Measurements from ENCODE around the gene DCUN1D2. TPM values are rescaled to one million over a fixed set of nuclear protein-coding genes. Genes with fewer than 3 reads are reported as not detected.
"Not testable (repeated sequence)": the region's sequence is repeated elsewhere in the genome, so short reads cannot be mapped to it uniquely, and the experiment has no call there.

The DCUN1D2 gene
- total RNA-seq, 1 donor from 2014 or later: 27.2 TPM

- peak; percentile 83 for DNase-seq (ENCODE audit: low read depth)
These were observed 41.4 kb downstream of the DCUN1D2 start for GRCh38 chr13:113448885-113449692.

- DNase-seq (ENCODE audit: low read depth): no peak
These were observed 42.0 kb downstream of the DCUN1D2 start for GRCh38 chr13:113448545-113448884.

- no peak for DNase-seq (ENCODE audit: low read depth)
These were observed 42.9 kb downstream of the DCUN1D2 start for GRCh38 chr13:113447596-113447995.

- DNase-seq (ENCODE audit: low read depth): no peak
These were observed 44.0 kb downstream of the DCUN1D2 start for GRCh38 chr13:113446488-113446854.

- DNase-seq (ENCODE audit: low read depth): no peak
These were observed 44.6 kb downstream of the DCUN1D2 start for GRCh38 chr13:113445791-113446487.

- DNase-seq (ENCODE audit: low read depth): no peak
These were observed 46.5 kb downstream of the DCUN1D2 start for GRCh38 chr13:113443991-113444390.

GRCh38 chr13:113442985-113443362 is 47.5 kb downstream of the DCUN1D2 start:
- DNase-seq (ENCODE audit: low read depth): no peak

- DNase-seq (ENCODE audit: low read depth): no peak
These were observed 48.0 kb downstream of the DCUN1D2 start for GRCh38 chr13:113442354-113442984.

GRCh38 chr13:113441661-113442060 is 48.9 kb downstream of the DCUN1D2 start:
- DNase-seq (ENCODE audit: low read depth): no peak

- DNase-seq (ENCODE audit: low read depth): no peak
These were observed 53.0 kb downstream of the DCUN1D2 start for GRCh38 chr13:113437408-113438010.

GRCh38 chr13:113436866-113437265 is 53.6 kb downstream of the DCUN1D2 start:
- DNase-seq (ENCODE audit: low read depth): not testable (repeated sequence)

GRCh38 chr13:113435907-113436306 is 54.6 kb downstream of the DCUN1D2 start:
- not testable (repeated sequence) for DNase-seq (ENCODE audit: low read depth)

GRCh38 chr13:113433391-113433916 is 57.1 kb downstream of the DCUN1D2 start:
- DNase-seq (ENCODE audit: low read depth): no peak

- no peak for DNase-seq (ENCODE audit: low read depth)
These were observed 57.8 kb downstream of the DCUN1D2 start for GRCh38 chr13:113432506-113433270.

GRCh38 chr13:113431171-113431570 is 59.3 kb downstream of the DCUN1D2 start:
- DNase-seq (ENCODE audit: low read depth): no peak

GRCh38 chr13:113430378-113431110 is 60.0 kb downstream of the DCUN1D2 start:
- no peak for DNase-seq (ENCODE audit: low read depth)

- DNase-seq (ENCODE audit: low read depth): no peak
These were observed 60.9 kb downstream of the DCUN1D2 start for GRCh38 chr13:113429608-113429985.

GRCh38 chr13:113428871-113429607 is 61.5 kb downstream of the DCUN1D2 start:
- DNase-seq (ENCODE audit: low read depth): no peak

- DNase-seq (ENCODE audit: low read depth): no peak
These were observed 62.0 kb downstream of the DCUN1D2 start for GRCh38 chr13:113428469-113428865.
